HG03378 (cell line): ENCODE results near the gene SENP3.

Experiments
- ATAC-seq: cut with Tn5 transposase; IDR thresholded peaks from one replicate; pipeline ENCODE4 v1.9.1; 2021; ENCODE audit warnings: mild to moderate bottlenecking, moderate library complexity; ENCODE audit not compliant: unreplicated experiment

SENP3 gene

DNA sequence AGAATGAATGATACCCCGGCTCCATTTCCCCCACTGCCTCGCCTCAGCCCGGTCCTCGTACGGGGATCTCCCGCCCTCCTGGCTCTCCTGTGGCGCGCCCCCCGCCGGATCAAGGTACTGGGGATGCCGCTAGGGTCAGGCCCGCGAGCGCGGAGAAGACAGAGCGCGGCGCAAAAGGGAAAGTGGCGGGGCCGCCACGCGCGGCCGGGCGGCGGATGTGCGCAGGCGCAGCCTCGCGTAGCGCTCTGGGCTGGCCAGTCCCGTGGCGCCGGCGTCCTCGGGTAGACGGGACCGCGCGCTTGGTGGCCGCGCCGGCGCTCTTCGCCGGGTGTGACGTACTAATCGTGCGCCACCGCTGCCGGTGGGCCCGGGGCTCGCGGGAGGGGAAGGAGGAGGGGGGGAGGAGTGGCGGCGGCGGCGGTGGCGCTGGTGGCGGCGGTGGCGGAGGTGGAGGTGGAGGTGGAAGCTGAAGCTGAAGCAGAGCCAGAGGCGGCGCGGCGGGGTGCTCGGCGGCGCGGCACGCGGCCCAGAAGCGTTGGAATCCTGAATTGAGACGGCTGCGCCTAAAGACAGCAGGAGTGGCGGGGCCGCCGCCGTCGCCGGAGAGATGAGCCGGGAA lies at the start of gene SENP3:
Gene SENP3 (plus strand): TSS at position 331 of the 619 bp plus-strand sequence. CDS start 1,158 bp downstream, outside the sequence.
- ATAC-seq = no peak

DNA sequence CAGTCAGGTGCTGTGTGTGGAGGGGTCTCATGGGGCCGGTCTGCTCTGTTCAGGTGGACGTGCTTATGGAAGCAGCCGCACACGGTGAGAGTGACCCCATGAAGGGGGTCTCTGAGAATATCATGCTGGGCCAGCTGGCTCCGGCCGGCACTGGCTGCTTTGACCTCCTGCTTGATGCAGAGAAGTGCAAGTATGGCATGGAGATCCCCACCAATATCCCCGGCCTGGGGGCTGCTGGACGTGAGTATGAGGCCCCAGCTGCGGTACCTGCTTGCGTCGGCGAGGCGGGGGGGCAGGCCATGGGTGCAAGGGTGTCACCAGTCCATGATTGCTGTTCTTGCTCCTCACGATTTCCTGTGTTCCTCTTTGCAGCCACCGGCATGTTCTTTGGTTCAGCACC lies 49.6 kb upstream of the SENP3 start:
- ATAC-seq = no peak

DNA sequence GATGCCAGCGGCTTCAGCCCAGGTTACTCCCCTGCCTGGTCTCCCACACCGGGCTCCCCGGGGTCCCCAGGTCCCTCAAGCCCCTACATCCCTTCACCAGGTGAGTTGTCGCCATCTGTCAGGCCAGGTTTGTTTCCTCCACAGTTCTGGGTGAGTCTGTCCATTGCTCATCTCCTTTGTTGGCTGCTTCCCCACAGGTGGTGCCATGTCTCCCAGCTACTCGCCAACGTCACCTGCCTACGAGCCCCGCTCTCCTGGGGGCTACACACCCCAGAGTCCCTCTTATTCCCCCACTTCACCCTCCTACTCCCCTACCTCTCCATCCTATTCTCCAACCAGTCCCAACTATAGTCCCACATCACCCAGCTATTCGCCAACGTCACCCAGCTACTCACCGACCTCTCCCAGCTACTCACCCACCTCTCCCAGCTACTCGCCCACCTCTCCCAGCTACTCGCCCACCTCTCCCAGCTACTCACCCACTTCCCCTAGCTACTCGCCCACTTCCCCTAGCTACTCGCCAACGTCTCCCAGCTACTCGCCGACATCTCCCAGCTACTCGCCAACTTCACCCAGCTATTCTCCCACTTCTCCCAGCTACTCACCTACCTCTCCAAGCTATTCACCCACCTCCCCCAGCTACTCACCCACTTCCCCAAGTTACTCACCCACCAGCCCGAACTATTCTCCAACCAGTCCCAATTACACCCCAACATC lies 48.7 kb upstream of the SENP3 start:
- no peak for ATAC-seq

DNA sequence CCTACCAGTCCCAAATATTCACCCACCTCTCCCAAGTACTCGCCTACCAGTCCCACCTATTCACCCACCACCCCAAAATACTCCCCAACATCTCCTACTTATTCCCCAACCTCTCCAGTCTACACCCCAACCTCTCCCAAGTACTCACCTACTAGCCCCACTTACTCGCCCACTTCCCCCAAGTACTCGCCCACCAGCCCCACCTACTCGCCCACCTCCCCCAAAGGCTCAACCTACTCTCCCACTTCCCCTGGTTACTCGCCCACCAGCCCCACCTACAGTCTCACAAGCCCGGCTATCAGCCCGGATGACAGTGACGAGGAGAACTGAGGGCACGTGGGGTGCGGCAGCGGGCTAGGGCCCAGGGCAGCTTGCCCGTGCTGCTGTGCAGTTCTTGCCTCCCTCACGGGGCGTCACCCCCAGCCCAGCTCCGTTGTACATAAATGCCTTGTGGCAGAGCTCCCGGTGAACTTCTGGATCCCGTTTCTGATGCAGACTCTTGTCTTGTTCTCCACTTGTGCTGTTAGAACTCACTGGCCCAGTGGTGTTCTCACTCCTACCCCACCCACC lies 47.8 kb upstream of the SENP3 start:
- ATAC-seq = no peak

DNA sequence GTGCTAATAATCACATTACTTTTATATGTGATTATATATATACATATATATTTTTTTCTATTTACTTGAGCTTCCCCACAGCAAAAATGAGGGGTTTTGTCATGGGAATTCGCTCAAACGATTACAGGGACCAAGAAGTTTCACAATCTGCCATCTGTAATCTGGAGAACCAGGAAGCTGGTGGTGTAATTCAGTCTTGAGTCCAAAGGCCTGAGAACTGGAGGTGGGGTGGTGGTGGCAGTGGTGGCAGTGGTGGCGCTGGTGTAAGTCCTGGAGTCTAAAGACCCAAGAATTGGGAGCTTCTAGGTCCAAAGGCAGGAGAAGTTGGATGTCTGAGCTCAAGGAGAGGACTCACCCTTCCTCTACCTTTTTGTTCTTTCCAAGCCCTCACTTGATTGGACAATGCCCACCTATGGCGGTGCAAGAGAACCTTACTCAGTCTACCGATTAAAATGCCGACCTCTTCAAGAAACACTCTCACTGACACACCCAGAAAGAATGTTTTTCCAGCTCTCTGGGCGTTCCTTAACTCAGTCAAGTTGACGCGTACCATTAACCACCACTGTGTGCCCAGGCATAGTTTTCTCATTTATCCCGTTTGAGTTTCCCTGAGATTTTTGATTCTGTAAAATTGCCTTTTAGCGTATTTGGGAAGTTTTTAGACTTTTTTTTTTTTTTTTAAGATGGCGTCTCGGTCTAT lies 45.7 kb upstream of the SENP3 start:
- no peak for ATAC-seq

DNA sequence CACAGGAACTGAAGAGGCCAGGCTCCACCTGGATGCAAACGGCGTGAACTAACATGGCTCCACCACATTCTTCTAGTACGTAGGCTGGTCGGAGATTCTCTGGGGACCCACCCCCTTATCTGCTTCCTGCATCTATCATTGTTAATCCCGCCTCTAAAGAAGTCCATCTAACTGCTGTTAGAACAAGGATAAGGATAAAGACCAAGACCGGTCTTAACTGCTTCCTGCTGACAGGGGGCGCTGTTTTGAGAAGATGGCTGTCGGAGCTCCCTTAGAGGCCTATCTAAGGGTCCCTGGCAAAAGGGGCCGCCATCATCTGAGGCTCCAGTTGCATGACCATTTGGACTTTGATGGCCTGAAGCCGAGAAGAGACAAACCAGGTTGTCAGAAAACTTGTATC lies 38.7 kb upstream of the SENP3 start:
- no peak for ATAC-seq

DNA sequence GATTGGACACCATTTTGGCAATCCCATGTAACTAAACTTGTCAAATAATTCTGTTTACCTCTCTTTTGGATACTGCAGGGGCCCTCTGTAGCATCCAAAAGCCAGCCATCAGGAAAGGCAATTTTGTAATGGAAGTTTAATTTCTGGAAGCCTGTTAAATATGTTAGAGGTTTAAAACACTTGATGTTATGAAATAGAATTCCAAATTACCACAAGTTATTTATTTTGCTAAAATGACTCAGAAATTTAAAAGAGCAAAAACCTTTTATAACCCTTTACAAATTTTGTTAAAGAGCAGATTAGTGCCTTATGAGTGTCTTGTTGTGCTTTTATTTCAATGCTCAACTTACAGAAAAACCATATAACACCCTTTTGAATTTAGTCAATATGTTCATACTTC lies 32.9 kb upstream of the SENP3 start:
- no peak for ATAC-seq

DNA sequence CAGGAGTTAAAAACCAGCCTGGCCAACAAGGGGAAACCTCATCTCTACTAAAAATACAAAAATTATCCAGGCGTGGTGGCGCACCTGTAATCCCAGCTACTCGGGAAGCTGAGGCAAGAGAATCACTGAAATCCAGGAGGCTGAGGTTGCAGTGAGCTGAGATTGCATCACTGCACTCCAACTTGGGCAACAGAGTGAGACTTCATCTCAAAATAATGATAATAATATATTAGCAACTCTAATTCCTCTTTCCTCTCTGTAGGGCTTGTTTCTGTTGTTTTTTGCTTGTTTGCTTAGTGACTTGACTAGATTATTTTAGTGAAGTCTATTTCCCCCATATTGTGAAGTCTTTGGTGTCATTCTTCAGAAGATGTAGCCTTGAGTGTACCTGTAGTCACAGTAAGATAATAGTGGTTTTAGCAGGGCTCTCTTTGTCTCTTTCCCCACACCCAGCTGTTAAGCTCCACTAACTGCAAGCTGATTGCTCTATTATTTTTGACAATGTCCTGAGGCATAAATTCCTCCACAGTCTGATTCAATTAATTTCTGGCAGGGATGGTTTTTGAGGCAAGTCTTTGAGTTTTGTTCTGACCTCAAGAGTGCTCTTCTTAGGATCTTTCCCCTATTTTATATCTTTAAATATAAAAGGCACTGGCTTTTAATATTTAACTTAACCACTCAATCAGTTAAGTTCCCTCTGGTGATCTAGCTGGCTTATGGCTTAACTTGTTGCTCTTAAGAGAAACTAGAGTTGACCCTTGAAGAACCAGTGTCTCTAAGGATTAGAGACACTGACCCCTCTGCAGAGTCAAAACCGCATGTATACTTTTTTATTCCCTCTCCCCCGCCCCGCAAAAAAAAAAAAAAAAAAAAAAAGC lies 31.5 kb upstream of the SENP3 start:
- ATAC-seq = no peak

DNA sequence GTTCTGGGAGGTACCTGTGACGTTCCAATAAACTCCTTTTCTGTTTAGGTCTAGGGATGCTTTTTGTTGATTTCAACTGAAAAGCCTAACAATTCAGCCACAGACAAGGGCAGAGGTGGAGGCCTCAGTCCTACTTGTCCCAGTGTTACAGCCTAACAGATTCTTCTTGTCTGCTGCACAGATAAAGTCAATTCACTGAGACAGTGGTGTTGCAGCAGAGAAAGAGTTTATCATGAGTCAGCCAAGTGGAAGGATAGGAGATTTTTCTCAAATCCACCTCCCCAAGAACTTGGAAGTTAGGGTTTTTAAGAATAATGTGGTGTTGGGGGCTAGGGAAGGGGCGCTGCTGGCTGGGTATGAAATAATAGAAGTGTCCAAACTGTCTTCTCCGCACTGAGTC lies 23.7 kb upstream of the SENP3 start:
- ATAC-seq = no peak

DNA sequence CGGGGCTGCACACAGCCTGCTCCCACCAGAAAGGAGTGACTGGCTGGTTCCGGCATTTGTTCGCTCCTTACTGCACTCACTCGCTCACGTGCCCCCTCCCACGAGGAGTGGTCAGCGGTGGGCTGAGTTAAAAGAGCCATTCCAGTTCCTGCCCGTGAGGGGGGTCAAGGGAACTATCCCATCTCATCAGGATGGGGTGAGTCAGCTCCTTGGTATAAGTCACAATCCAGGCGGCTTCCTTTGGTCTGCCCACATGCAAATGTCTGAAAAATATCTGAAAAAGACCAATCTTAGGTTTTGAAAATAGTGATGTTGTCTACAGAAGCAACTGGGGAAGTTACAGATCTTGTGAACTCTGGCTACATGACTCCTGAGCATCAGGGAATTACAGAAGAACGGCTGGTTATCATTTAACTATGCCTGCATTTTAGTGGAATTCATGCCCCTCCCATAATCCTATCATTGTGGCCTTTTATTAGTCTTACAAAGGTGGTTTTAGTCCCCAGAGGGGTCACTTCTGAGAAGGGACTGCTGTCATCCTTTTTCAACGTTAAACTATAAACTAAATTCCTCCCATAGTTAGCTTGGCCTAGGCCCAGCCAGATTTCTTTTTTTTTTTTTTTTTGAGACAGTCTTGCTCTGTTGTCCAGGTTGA lies 22.7 kb upstream of the SENP3 start:
- no peak for ATAC-seq

DNA sequence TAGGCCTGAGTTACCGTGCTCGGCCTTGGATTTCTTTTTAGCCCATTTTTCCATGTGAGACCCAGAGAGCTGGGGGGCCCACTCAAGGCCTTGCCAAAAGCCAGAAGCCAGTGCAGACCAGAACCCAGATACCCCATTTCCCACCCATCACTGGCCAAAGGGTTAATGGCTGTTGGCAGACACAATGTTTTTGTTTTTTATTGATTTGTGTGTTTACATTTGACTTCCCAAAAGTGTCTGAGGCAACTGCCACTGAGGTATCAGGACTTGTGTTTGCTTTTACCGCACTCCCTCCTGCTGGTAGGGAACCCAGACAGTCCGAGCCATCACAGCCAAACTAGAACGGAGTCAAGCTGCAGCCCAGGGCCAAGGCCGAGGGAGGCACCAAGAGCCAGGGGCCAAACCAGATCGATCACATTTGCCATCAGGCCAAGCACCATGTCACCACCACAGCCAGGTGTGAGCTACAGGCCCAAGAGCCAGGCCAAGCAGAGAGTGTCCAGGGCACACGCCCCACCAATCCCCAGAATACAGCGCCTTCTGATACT lies 20.6 kb upstream of the SENP3 start:
- no peak for ATAC-seq

DNA sequence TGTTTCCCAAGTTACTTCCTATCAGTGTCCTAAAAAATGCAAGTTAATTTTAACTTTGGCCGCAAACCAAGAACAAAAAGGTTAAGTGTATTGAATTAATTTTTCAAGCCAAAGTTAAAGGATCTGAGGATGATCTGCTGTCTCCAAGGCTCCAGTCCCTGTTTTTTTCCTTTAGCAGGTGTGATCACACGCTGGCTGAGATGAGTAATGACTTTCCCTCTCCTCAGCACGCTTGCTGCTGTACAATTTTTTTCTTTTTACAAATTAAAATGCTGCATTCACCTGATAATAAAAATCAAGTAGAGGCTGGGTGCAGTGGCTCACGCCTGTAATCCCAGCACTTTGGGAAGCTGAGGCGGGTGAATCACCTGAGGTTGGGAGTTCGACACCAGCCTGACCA lies 16.8 kb upstream of the SENP3 start:
- no peak for ATAC-seq

DNA sequence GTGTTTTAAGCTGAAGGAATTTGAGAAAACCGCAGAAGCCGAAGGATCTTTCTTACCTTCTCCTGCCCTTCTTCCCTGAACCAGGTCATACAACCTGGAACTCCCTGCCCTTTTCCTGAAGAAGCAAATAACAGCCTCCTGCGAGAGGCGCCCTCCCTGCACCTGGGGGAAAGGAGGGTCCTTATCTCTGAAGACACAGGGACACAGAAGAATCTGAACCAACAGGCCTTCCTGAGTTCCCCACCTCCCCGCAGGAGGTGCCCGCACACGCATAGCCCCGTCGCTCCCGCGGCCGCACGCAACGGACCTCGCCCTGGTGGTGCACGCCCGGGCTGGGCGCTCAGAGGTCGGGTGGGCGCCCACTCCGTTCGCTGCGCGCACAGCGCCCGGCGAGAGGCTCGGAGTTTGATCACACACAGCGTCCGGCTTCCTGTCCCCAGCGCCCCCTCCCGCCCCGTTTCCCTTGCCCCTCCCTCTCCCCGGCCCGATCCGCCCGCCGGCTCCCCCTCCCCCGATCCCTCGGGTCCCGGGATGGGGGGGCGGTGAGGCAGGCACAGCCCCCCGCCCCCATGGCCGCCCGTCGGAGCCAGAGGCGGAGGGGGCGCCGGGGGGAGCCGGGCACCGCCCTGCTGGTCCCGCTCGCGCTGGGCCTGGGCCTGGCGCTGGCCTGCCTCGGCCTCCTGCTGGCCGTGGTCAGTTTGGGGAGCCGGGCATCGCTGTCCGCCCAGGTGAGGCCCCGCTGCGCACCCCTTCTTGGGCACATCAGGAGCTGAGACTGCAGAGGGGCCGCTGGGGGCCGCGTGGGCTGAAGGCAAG lies 12.9 kb upstream of the SENP3 start, which contains the start of gene TNFSF12:
Gene TNFSF12 (plus strand): TSS at position 474 of the 816 bp plus-strand sequence. CDS start 96 bp downstream, at position 570.
- ATAC-seq = no peak

DNA sequence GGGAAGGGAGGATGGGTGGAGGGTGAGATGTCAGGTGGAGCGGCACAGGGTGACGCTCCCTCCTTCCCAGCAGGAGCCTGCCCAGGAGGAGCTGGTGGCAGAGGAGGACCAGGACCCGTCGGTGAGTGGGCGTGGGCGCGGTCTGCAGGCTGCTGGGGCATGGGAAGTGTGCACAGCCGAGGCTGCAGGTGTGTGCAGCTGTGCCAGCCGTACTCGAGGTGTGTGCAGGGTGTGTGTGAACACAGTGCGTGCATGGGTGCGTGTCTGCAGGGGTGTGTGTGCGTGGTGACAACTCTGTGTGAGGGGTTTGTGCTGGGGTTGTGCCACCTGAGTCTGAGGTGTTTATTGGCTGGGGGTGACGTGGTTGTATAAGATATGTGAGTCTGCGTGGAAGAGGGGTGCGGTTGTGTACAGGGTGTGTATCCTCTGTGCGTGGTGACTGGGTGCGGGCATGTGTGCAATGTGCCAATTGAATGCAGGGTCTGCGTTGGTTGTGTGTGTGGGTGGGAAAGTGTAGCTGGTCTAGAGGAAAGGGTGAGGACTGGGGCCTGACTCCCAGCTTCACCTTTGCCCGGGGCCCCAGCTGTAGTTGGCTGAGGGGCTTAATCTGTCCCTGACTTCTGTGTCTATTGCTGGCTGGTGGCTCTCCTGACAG lies 12.2 kb upstream of the SENP3 start:
- no peak for ATAC-seq

DNA sequence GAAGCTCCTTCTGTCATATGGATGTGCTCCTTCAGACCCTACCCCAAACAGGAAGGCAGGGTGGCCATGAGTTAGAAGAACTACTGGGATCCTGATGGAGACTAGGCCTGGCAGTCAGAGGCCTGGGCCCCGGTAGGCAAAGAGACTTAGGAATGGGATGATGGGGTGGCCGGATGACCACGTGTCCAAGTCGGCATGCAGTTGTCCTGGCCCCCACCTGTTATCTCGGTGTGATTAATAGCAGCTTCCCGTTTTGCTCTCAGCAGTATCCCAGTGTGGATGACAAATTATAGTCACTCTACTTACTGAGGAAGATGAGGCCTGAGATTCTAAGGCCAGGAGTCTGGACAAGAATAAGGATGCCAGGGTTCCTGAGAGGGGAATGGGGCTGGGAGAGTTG lies 11.4 kb upstream of the SENP3 start:
- ATAC-seq = no peak

DNA sequence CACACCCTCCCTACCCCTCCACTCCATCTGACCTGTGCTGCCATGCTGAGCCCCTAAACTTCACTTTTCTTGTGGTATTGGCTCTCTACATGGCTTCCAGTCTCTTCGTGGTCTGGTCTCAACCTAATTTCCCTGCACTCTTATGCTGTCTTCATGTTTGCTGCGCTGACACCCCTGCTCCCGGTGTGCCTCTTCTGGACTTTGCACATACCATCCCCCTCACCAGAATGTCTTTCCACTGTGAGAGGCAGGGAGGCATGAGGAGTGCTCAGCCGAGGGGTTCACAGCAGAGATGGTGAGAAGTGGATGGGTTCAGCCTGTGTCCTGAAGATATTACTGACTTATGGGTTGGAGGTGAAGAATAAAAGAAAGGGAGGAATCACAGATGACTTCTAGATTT lies 10.3 kb upstream of the SENP3 start:
- no peak for ATAC-seq

DNA sequence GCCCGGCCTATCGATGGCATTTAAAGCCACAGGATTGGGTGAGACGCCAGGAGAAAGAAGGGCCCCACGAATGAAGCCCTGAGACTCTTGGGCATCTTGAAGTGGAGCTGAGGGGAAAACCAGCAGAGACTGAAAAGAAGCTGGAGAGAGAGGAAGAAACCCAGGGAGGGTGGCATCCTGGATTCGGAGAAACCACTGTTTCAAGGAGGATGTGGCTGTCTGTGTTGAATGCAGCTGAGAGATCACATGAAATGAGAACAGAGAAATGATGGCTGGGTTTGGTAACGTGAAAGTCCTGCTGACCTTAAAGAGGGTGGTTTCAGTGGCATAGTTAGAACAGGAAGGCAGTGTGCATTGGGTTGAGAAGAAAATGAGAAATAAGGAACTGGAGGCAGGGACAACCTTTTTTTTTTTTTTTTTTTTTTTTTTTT lies 9.1 kb upstream of the SENP3 start:
- peak; percentile 65 for ATAC-seq

DNA sequence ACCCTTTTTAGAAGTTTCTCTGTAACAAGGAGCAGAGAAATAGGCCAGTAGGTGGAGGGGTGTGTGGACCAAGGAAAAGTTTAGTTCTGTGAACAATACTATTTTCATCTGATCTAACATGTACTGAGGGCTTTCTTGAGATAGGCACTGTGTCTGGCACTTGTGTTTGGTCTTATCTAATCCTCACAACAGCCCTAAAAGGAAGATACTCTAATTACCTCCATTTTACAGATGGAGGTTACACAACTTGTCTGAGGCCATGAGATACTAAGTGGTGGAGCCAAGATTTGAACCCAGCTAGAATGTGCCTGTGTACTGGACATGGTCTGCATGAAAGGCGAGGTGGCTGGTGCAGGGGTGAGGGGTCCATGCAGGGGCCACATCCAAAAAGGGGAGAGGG lies 8.4 kb upstream of the SENP3 start:
- ATAC-seq = no peak
